GM19193 (cell line): ENCODE data around the gene AQP7.

Source experiments
- POLR2A ChIP-seq: IDR thresholded peaks from 4 replicates; pipeline ENCODE4 v1.6.1; 2011; ENCODE audit not compliant: insufficient read depth, insufficient read length; ENCODE audit errors: extremely low read depth

Gene AQP7

GRCh38 chr9:33414268-33414667 lies 11.9 kb upstream of the AQP7 start:
- no peak for TF ChIP-seq POLR2A

- no peak for TF ChIP-seq POLR2A
Measured at GRCh38 chr9:33408087-33408486, 5.7 kb upstream of the AQP7 start.

GRCh38 chr9:33407061-33407460 lies 4.7 kb upstream of the AQP7 start:
- no peak for TF ChIP-seq POLR2A

- no peak for TF ChIP-seq POLR2A
Measured at GRCh38 chr9:33404788-33405362, 2.5 kb upstream of the AQP7 start.

- TF ChIP-seq POLR2A = no peak
Measured at GRCh38 chr9:33403941-33404787, 1.8 kb upstream of the AQP7 start.

GRCh38 chr9:33393581-33393980 lies 8.8 kb downstream of the AQP7 start:
- TF ChIP-seq POLR2A = no peak

GRCh38 chr9:33388110-33388994 lies 14.0 kb downstream of the AQP7 start:
- no peak for TF ChIP-seq POLR2A

GRCh38 chr9:33381231-33381791 lies 21.1 kb downstream of the AQP7 start:
- TF ChIP-seq POLR2A = no peak

GRCh38 chr9:33380390-33381094 lies 21.8 kb downstream of the AQP7 start:
- TF ChIP-seq POLR2A = no peak

- no peak for TF ChIP-seq POLR2A
Measured at GRCh38 chr9:33379666-33380389, 22.5 kb downstream of the AQP7 start.

- TF ChIP-seq POLR2A = no peak
Measured at GRCh38 chr9:33378121-33378795, 24.1 kb downstream of the AQP7 start.

- no peak for TF ChIP-seq POLR2A
Measured at GRCh38 chr9:33377089-33377715, 25.2 kb downstream of the AQP7 start.

GRCh38 chr9:33375841-33376321 lies 26.5 kb downstream of the AQP7 start:
- TF ChIP-seq POLR2A = no peak
